Breast epithelium (tissue), 4 donors: ENCODE results near the gene CHIT1. TPM values are rescaled to one million over a fixed set of nuclear protein-coding genes. Genes with fewer than 3 reads are reported as not detected.
A peak's percentile ranks its signal among the peaks of the same experiment; 100 is the strongest.
"Not testable (repeated sequence)": the region's sequence is repeated elsewhere in the genome, so short reads cannot be mapped to it uniquely, and the experiment has no call there.

ENCODE experiments used
- DNase-seq, 2 donors: peaks; one replicate each; pipeline ENCODE4 v3.0.0-alpha.2; 2019; ENCODE audit warnings: low spot score in 2 of 2
- H3K27ac ChIP-seq, 2 donors: fragments of 200-600 bp; sonication (generic) in 1 of 2; one replicate each; pipeline ENCODE4 v1.5.1; 2016 to 2019; ENCODE audit warnings: mild to moderate bottlenecking in 1 of 2
- H3K27me3 ChIP-seq, 2 donors: fragments of 200-600 bp; sonication (generic) in 1 of 2; one replicate each; pipeline versions ENCODE4 v1.5.1 to v1.6.0; 2017 to 2019; ENCODE audit warnings: control low read depth in 1 of 2, mild to moderate bottlenecking in 1 of 2
- H3K36me3 ChIP-seq: fragments of 200-600 bp; one replicate; pipeline ENCODE4 v1.5.1; 2019
- H3K4me1 ChIP-seq, 2 donors: fragments of 200-600 bp; sonication (generic); one replicate each; pipeline ENCODE4 v1.5.1; 2016 to 2019; ENCODE audit warnings: control low read depth in 1 of 2
- H3K4me3 ChIP-seq, 3 donors: fragments of 200-600 bp; sonication (generic); 1 replicate in 2 of 3; 2 replicates in 1 of 3; pipeline ENCODE4 v1.5.1; 2016 to 2019; ENCODE audit warnings: mild to moderate bottlenecking in 3 of 3, moderate library complexity in 2 of 3
- H3K9me3 ChIP-seq, 2 donors: fragments of 200-600 bp; sonication (generic) in 1 of 2; one replicate each; pipeline ENCODE4 v1.5.1; 2016 to 2019; ENCODE audit warnings: control low read depth in 1 of 2
- CTCF ChIP-seq, 3 donors: fragments of 450-650 bp; IDR thresholded peaks; one replicate each; pipeline ENCODE4 v1.5.1; 2016 to 2017; ENCODE audit warnings: antibody characterized with exemption in 3 of 3, mild to moderate bottlenecking in 3 of 3, moderate library complexity in 3 of 3
- POLR2A ChIP-seq: fragments of 450-650 bp; IDR thresholded peaks from one replicate; pipeline ENCODE4 v1.6.1; 2016; ENCODE audit warnings: antibody characterized with exemption, mild to moderate bottlenecking, moderate library complexity
- POLR2AphosphoS5 ChIP-seq, 3 donors: sonication (generic); formaldehyde crosslinking; IDR thresholded peaks; one replicate each; pipeline ENCODE4 v1.6.1; 2017; ENCODE audit warnings: antibody characterized with exemption in 3 of 3
- intact Hi-C: fragments of 100-400 bp; cut with DNase I; formaldehyde crosslinking; loops from one replicate; pipeline ENCODE4 v1.15.1; 2023; ENCODE audit warnings: low total_unique reads
- total RNA-seq, 3 donors: library from RNA; depleted of rRNA; stranded (reverse); fragments of >200 nt; gene quantifications; one replicate each; pipeline ENCODE4 v1.1.0, GENCODE V29; 2016

CHIT1 gene
- total RNA-seq, 3 donors from 2014 or later: 5.1 to 15.2 TPM; not detected in 1

- Histone ChIP-seq H3K9me3 (no peaks in the 10 kb centered on the region), H3K27me3 (no peaks in the 10 kb centered on the region), H3K36me3 (no peaks in the 10 kb centered on the region), H3K4me3 (no peak overlapping the region), H3K4me1 (no peaks in the 10 kb centered on the region), H3K27ac (no peak overlapping the region)
- intact Hi-C loops: no loop called here
- TF ChIP-seq POLR2AphosphoS5 (IDR thresholded peaks at IDR 0.05) (no peak), CTCF (IDR thresholded peaks at IDR 0.05) (no peak), POLR2A (no peak)
- DNase-seq: no peak
Observed at GRCh38 chr1:203265541-203265940, 36.1 kb upstream of the CHIT1 start.

GRCh38 chr1:203264052-203264501 is 34.6 kb upstream of the CHIT1 start:
- DNase-seq: peak in 1 of 2 donors; percentile 17
- no peak overlapping the region for H3K4me3 ChIP-seq
- H3K27ac ChIP-seq: peak overlapping the region; percentile 16 to 22
- no peaks in the 10 kb centered on the region for H3K27me3 ChIP-seq
- no peaks in the 10 kb centered on the region for H3K36me3 ChIP-seq
- H3K9me3 ChIP-seq: no peaks in the 10 kb centered on the region
- TF ChIP-seq POLR2A (no peak), POLR2AphosphoS5 (IDR thresholded peaks at IDR 0.05) (no peak), CTCF (IDR thresholded peaks at IDR 0.05) (no peak)
- no peaks in the 10 kb centered on the region for H3K4me1 ChIP-seq
- intact Hi-C loops: no loop called here

GRCh38 chr1:203263496-203263895 is 34.0 kb upstream of the CHIT1 start:
- TF ChIP-seq POLR2A (no peak), CTCF (IDR thresholded peaks at IDR 0.05) (no peak), POLR2AphosphoS5 (IDR thresholded peaks at IDR 0.05) (no peak)
- H3K36me3 ChIP-seq: no peaks in the 10 kb centered on the region
- intact Hi-C loops: no loop called here
- peak overlapping the region; percentile 22 to 78 for H3K27ac ChIP-seq
- H3K27me3 ChIP-seq: no peaks in the 10 kb centered on the region
- H3K4me3 ChIP-seq: no peak overlapping the region
- no peaks in the 10 kb centered on the region for H3K9me3 ChIP-seq
- DNase-seq: no peak
- H3K4me1 ChIP-seq: no peaks in the 10 kb centered on the region

- H3K36me3 ChIP-seq, DNase-seq, H3K9me3 ChIP-seq, H3K4me3 ChIP-seq, intact Hi-C loops, H3K27ac ChIP-seq, H3K4me1 ChIP-seq, H3K27me3 ChIP-seq: not testable (repeated sequence)
Observed at GRCh38 chr1:203256636-203257035, 27.2 kb upstream of the CHIT1 start.

- H3K27me3 ChIP-seq, H3K4me3 ChIP-seq, DNase-seq, intact Hi-C loops, H3K4me1 ChIP-seq, H3K9me3 ChIP-seq, H3K36me3 ChIP-seq, H3K27ac ChIP-seq: not testable (repeated sequence)
Observed at GRCh38 chr1:203254782-203255181, 25.3 kb upstream of the CHIT1 start.

GRCh38 chr1:203252678-203253077 is 23.2 kb upstream of the CHIT1 start:
- no peak for TF ChIP-seq CTCF (IDR thresholded peaks at IDR 0.05)
- TF ChIP-seq POLR2A: no peak
- no peak for TF ChIP-seq POLR2AphosphoS5 (IDR thresholded peaks at IDR 0.05)
- no peaks in the 10 kb centered on the region for H3K9me3 ChIP-seq
- intact Hi-C loops: no loop called here
- no peak overlapping the region for H3K27ac ChIP-seq
- H3K36me3 ChIP-seq: no peaks in the 10 kb centered on the region
- no peak for DNase-seq
- H3K27me3 ChIP-seq: no peaks in the 10 kb centered on the region
- H3K4me1 ChIP-seq: no peaks in the 10 kb centered on the region
- no peak overlapping the region for H3K4me3 ChIP-seq
